Measurements from ENCODE around the gene TOP3B. TPM values are rescaled to one million over a fixed set of nuclear protein-coding genes. Genes with fewer than 3 reads are reported as not detected.

The TOP3B gene
- total and polyA plus RNA-seq, 10 of the 15 experiments (the other 5 are each of a cell fraction or from before 2014, with no cell fraction given) = 0.60 to 47.3 (median 33.7) TPM

DNA sequence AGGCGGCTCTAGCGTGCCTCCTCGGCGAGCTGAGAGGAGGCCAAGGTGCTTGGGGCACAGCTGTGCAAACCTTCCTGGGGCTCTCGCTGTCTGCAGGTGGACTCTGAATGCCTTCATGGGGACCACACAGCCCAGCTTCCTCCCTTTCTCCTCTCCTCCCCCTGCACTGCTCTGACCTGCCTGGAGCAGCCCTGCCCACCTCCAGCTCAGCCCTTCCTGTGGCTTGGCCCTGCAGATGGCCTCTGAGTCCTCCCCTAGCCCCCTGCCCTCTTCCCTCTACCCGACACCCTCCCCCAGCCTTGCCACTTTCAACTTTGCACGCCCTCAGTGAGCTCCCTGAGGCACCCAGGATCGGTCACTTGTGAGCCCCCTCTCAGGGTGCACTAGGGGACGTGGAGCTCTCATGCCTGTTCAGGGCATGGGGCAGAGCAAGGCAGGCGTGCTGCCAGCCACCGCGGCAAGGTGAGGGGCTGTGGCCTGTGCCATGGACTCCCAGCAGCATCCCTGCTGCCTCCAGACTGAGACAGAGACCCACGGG lies 61.3 kb downstream of the TOP3B start:
- DNase-seq (ENCODE audit: low read depth, low spot score) (no peak), ATAC-seq (no peak), FAIRE-seq (no peak)
- Histone ChIP-seq H4K20me1 (ENCODE audit: control insufficient read depth, insufficient read depth) (no peaks in the 10 kb centered on the region), H3K4me2 (ENCODE audit: control insufficient read depth, insufficient read depth) (no peak overlapping the region), H2AFZ (ENCODE audit: control insufficient read depth, low read depth, low read length) (no peak overlapping the region), H3K9me3 (replicated peaks; ENCODE audit: control insufficient read depth, insufficient read depth, low read length) (no peaks in the 10 kb centered on the region), H3K4me3 (no peak overlapping the region), H3K79me2 (ENCODE audit: control insufficient read depth, insufficient read depth, low read length) (no peaks in the 10 kb centered on the region), H3K27me3 (replicated peaks in 1 of 2; ENCODE audit: control insufficient read depth in 2 of 2, insufficient read depth in 2 of 2, low read length in 1 of 2) (no peaks in the 10 kb centered on the region), H3K36me3 (ENCODE audit: control insufficient read depth in 2 of 2, insufficient read depth in 2 of 2, low read length in 1 of 2) (no peaks in the 10 kb centered on the region), H3K4me1 (ENCODE audit: control insufficient read depth, insufficient read depth, low read length) (no peaks in the 10 kb centered on the region), H3K27ac (ENCODE audit: control insufficient read depth, insufficient read depth) (no peak overlapping the region), H3K9ac (ENCODE audit: control insufficient read depth, insufficient read depth, low read length) (no peak overlapping the region)
- intact Hi-C loops (cut with micrococcal nuclease; ENCODE audit: unreplicated experiment) (no loop called here), in situ Hi-C loops (cut with MboI) (no loop called here)
- ChIA-PET SMC1A (ENCODE audit: uncharacterized antibody, unreplicated experiment) (no interaction called here), CTCF (interaction anchor here (0.9 kb wide), 1 partner anchor 138 kb away, joined by 3 read pairs; no protein-coding TSS in a partner anchor), RAD21 (ENCODE audit: unreplicated experiment) (no interaction called here), POLR2A (no interaction called here)
- WGBS (ENCODE audit: insufficient coverage, insufficient replicate concordance, low lambda C conversion rate, missing lambda C conversion rate) = 59% methylated on average over 13 of the region's 13 CpGs
- no TSS peak for BruUV-seq (replicated peaks)
- TF ChIP-seq, protein P1, sequence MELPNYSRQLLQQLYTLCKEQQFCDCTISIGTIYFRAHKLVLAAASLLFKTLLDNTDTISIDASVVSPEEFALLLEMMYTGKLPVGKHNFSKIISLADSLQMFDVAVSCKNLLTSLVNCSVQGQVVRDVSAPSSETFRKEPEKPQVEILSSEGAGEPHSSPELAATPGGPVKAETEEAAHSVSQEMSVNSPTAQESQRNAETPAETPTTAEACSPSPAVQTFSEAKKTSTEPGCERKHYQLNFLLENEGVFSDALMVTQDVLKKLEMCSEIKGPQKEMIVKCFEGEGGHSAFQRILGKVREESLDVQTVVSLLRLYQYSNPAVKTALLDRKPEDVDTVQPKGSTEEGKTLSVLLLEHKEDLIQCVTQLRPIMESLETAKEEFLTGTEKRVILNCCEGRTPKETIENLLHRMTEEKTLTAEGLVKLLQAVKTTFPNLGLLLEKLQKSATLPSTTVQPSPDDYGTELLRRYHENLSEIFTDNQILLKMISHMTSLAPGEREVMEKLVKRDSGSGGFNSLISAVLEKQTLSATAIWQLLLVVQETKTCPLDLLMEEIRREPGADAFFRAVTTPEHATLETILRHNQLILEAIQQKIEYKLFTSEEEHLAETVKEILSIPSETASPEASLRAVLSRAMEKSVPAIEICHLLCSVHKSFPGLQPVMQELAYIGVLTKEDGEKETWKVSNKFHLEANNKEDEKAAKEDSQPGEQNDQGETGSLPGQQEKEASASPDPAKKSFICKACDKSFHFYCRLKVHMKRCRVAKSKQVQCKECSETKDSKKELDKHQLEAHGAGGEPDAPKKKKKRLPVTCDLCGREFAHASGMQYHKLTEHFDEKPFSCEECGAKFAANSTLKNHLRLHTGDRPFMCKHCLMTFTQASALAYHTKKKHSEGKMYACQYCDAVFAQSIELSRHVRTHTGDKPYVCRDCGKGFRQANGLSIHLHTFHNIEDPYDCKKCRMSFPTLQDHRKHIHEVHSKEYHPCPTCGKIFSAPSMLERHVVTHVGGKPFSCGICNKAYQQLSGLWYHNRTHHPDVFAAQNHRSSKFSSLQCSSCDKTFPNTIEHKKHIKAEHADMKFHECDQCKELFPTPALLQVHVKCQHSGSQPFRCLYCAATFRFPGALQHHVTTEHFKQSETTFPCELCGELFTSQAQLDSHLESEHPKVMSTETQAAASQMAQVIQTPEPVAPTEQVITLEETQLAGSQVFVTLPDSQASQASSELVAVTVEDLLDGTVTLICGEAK (IDR thresholded peaks at IDR 0.05; ENCODE audit: borderline replicate concordance) = no peak
- TF ChIP-seq ZNF622 (IDR thresholded peaks at IDR 0.05) = no peak
- TF ChIP-seq TCF7 (IDR thresholded peaks at IDR 0.05; ENCODE audit: borderline replicate concordance) = no peak
- TF ChIP-seq, protein P2, sequence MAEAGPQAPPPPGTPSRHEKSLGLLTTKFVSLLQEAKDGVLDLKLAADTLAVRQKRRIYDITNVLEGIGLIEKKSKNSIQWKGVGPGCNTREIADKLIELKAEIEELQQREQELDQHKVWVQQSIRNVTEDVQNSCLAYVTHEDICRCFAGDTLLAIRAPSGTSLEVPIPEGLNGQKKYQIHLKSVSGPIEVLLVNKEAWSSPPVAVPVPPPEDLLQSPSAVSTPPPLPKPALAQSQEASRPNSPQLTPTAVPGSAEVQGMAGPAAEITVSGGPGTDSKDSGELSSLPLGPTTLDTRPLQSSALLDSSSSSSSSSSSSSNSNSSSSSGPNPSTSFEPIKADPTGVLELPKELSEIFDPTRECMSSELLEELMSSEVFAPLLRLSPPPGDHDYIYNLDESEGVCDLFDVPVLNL (IDR thresholded peaks at IDR 0.05; ENCODE audit: low read depth, low read length) = no peak
- TF ChIP-seq PML (IDR thresholded peaks at IDR 0.05; ENCODE audit: low read length) = no peak
- no peak for TF ChIP-seq BHLHE40 (IDR thresholded peaks at IDR 0.05; ENCODE audit: borderline replicate concordance in 1 of 2, low read depth in 2 of 2, low read length in 1 of 2)
- no peak for TF ChIP-seq JUNB (IDR thresholded peaks at IDR 0.05)
- no peak for TF ChIP-seq TCF3 (IDR thresholded peaks at IDR 0.05; ENCODE audit: borderline replicate concordance, insufficient read depth, low read depth, low read length)
- TF ChIP-seq ZNF274 (IDR thresholded peaks at IDR 0.05; ENCODE audit: insufficient read depth, insufficient read length) = no peak
- TF ChIP-seq, protein P3, sequence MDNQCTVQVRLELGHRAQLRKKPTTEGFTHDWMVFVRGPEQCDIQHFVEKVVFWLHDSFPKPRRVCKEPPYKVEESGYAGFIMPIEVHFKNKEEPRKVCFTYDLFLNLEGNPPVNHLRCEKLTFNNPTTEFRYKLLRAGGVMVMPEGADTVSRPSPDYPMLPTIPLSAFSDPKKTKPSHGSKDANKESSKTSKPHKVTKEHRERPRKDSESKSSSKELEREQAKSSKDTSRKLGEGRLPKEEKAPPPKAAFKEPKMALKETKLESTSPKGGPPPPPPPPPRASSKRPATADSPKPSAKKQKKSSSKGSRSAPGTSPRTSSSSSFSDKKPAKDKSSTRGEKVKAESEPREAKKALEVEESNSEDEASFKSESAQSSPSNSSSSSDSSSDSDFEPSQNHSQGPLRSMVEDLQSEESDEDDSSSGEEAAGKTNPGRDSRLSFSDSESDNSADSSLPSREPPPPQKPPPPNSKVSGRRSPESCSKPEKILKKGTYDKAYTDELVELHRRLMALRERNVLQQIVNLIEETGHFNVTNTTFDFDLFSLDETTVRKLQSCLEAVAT (IDR thresholded peaks at IDR 0.05) = no peak
- TF ChIP-seq, protein P4, sequence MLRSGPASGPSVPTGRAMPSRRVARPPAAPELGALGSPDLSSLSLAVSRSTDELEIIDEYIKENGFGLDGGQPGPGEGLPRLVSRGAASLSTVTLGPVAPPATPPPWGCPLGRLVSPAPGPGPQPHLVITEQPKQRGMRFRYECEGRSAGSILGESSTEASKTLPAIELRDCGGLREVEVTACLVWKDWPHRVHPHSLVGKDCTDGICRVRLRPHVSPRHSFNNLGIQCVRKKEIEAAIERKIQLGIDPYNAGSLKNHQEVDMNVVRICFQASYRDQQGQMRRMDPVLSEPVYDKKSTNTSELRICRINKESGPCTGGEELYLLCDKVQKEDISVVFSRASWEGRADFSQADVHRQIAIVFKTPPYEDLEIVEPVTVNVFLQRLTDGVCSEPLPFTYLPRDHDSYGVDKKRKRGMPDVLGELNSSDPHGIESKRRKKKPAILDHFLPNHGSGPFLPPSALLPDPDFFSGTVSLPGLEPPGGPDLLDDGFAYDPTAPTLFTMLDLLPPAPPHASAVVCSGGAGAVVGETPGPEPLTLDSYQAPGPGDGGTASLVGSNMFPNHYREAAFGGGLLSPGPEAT (IDR thresholded peaks at IDR 0.05; ENCODE audit: low read depth) = no peak
- no peak for TF ChIP-seq ZNF24 (IDR thresholded peaks at IDR 0.05)
- TF ChIP-seq, protein P5, sequence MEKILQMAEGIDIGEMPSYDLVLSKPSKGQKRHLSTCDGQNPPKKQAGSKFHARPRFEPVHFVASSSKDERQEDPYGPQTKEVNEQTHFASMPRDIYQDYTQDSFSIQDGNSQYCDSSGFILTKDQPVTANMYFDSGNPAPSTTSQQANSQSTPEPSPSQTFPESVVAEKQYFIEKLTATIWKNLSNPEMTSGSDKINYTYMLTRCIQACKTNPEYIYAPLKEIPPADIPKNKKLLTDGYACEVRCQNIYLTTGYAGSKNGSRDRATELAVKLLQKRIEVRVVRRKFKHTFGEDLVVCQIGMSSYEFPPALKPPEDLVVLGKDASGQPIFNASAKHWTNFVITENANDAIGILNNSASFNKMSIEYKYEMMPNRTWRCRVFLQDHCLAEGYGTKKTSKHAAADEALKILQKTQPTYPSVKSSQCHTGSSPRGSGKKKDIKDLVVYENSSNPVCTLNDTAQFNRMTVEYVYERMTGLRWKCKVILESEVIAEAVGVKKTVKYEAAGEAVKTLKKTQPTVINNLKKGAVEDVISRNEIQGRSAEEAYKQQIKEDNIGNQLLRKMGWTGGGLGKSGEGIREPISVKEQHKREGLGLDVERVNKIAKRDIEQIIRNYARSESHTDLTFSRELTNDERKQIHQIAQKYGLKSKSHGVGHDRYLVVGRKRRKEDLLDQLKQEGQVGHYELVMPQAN (conservative IDR thresholded peaks at IDR 0.05) = no peak
